ENCODE results near the gene IFT88.

GRCh38 chr13:20706661-20707060 is 139.7 kb downstream of the IFT88 start:
- TF ChIP-seq POLR2A (IDR thresholded peaks at IDR 0.05; ENCODE audit: low read depth, low read length) (no peak), POLR2AphosphoS5 (IDR thresholded peaks at IDR 0.05; ENCODE audit: low read depth, low read length) (no peak), TAF1 (IDR thresholded peaks at IDR 0.05; ENCODE audit: borderline replicate concordance, low read depth, low read length) (no peak)
